Memory B cell (primary cell): Measurements from ENCODE around the gene NISCH.
"Not testable (repeated sequence)": the region's sequence is repeated elsewhere in the genome, so short reads cannot be mapped to it uniquely, and the experiment has no call there.

ENCODE experiments used
- ATAC-seq: fragments of 150-1000 bp; cut with Tn5 transposase; 2 replicates; pipeline ENCODE4 v1.10.0; 2021; ENCODE audit warnings: low read depth, mild to moderate bottlenecking, moderate library complexity
- DNase-seq, 2 donors: peaks; one replicate each; pipeline ENCODE4 v3.0.0; 2022; ENCODE audit warnings: low spot score in 2 of 2
- H3K27ac Mint-ChIP-seq: one replicate; pipeline ENCODE4 v1.8.0; 2022; ENCODE audit warnings: mild to moderate bottlenecking, moderate library complexity, mixed read lengths
- H3K27me3 Mint-ChIP-seq: one replicate; pipeline ENCODE4 v1.8.0; 2022; ENCODE audit warnings: mixed read lengths
- H3K36me3 Mint-ChIP-seq: one replicate; pipeline ENCODE4 v1.8.0; 2022; ENCODE audit warnings: mild to moderate bottlenecking, mixed read lengths
- H3K4me1 Mint-ChIP-seq: one replicate; pipeline ENCODE4 v1.8.0; 2022; ENCODE audit warnings: mixed read lengths
- H3K4me3 Mint-ChIP-seq: one replicate; pipeline ENCODE4 v1.8.0; 2022; ENCODE audit warnings: mild to moderate bottlenecking, moderate library complexity, mixed read lengths
- H3K9me3 Mint-ChIP-seq: one replicate; pipeline ENCODE4 v1.8.0; 2022; ENCODE audit warnings: mixed read lengths

NISCH gene

GRCh38 chr3:52520716-52521487 is 65.5 kb downstream of the NISCH start:
- no peaks in the 10 kb centered on the region for H3K9me3 Mint-ChIP-seq
- no peak for DNase-seq
- peaks cover 2% of the 10 kb centered on the region for H3K27me3 Mint-ChIP-seq
- H3K36me3 Mint-ChIP-seq: no peaks in the 10 kb centered on the region
- no peaks in the 10 kb centered on the region for H3K4me1 Mint-ChIP-seq
- H3K27ac Mint-ChIP-seq: no peak overlapping the region
- ATAC-seq: no peak
- H3K4me3 Mint-ChIP-seq: no peak overlapping the region

DNA sequence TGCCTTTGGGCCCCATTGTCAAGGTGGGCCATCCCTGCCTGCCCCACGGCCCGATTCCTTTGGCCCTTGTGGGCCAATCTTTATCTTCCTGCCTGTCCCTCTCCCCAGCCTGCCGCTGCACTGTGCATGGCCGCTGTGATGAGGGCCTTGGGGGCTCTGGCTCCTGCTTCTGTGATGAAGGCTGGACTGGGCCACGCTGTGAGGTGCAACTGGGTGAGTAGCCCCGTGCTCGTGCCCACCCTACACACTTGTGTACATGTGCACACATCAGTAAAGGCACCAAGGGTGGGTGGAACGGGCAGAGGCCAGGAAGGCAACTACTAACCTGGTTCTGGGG is 66.1 kb downstream of the NISCH start:
- Mint-ChIP-seq H3K9me3 (no peaks in the 10 kb centered on the region), H3K4me1 (no peaks in the 10 kb centered on the region), H3K27ac (no peak overlapping the region), H3K36me3 (no peaks in the 10 kb centered on the region), H3K4me3 (no peak overlapping the region), H3K27me3 (peaks cover 2% of the 10 kb centered on the region)
- ATAC-seq (no peak), DNase-seq (no peak)

DNA sequence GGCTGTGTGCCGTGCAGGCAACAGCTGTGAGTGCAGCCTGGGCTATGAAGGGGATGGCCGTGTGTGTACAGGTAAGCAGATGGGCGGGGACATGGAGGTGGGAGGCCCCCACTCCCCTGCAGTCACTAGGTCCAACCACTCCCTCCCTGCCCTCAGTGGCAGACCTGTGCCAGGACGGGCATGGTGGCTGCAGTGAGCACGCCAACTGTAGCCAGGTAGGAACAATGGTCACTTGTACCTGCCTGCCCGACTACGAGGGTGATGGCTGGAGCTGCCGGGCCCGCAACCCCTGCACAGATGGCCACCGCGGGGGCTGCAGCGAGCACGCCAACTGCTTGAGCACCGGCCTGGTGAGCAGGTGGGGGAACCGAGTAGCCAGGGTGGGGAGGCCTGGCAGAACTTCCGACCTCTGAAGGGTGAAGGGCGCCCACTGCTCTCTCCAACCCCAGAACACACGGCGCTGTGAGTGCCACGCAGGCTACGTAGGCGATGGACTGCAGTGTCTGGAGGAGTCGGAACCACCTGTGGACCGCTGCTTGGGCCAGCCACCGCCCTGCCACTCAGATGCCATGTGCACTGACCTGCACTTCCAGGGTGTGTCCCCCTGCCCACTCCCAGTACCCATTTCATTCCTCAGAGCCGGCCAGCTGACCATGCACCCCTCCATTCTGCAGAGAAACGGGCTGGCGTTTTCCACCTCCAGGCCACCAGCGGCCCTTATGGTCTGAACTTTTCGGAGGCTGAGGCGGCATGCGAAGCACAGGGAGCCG is 66.7 kb downstream of the NISCH start:
- Mint-ChIP-seq H3K4me3 (no peak overlapping the region), H3K9me3 (no peaks in the 10 kb centered on the region), H3K36me3 (no peaks in the 10 kb centered on the region), H3K27ac (no peak overlapping the region), H3K27me3 (no peaks in the 10 kb centered on the region), H3K4me1 (no peaks in the 10 kb centered on the region)
- DNase-seq: no peak
- no peak for ATAC-seq

- Mint-ChIP-seq H3K4me1 (no peaks in the 10 kb centered on the region), H3K27ac (no peak overlapping the region), H3K4me3 (no peak overlapping the region), H3K27me3 (no peaks in the 10 kb centered on the region), H3K36me3 (no peaks in the 10 kb centered on the region), H3K9me3 (no peaks in the 10 kb centered on the region)
- ATAC-seq (no peak), DNase-seq (no peak)
Measured at GRCh38 chr3:52522651-52523251, 67.3 kb downstream of the NISCH start.

DNA sequence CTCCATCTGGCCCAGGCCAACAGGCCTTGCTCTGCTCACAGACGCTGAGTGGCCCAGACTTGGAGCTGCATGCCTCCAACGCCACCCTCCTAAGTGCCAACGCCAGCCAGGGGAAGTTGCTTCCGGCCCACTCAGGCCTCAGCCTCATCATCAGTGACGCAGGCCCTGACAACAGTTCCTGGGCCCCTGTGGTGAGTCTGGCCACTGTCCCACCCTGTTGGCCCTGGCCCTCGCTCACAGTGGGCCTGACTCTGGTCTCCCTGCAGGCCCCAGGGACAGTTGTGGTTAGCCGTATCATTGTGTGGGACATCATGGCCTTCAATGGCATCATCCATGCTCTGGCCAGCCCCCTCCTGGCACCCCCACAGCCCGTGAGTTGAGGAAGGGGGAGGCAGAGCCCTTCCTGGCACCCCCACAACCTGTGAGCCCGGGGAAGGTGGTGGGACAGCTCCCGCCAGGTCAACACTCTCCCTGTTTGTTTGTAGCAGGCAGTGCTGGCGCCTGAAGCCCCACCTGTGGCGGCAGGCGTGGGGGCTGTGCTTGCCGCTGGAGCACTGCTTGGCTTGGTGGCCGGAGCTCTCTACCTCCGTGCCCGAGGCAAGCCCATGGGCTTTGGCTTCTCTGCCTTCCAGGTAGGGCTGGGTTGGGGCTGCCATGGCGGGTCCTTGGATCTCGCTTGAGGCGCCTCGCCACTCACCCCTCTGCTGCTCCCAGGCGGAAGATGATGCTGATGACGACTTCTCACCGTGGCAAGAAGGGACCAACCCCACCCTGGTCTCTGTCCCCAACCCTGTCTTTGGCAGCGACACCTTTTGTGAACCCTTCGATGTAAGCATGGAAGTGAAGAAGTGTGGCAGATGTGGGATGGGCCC is 68.2 kb downstream of the NISCH start:
- no peaks in the 10 kb centered on the region for H3K4me1 Mint-ChIP-seq
- no peak overlapping the region for H3K4me3 Mint-ChIP-seq
- H3K9me3 Mint-ChIP-seq: no peaks in the 10 kb centered on the region
- no peak overlapping the region for H3K27ac Mint-ChIP-seq
- DNase-seq (no peak), ATAC-seq (no peak)
- H3K36me3 Mint-ChIP-seq: no peaks in the 10 kb centered on the region
- no peaks in the 10 kb centered on the region for H3K27me3 Mint-ChIP-seq

DNA sequence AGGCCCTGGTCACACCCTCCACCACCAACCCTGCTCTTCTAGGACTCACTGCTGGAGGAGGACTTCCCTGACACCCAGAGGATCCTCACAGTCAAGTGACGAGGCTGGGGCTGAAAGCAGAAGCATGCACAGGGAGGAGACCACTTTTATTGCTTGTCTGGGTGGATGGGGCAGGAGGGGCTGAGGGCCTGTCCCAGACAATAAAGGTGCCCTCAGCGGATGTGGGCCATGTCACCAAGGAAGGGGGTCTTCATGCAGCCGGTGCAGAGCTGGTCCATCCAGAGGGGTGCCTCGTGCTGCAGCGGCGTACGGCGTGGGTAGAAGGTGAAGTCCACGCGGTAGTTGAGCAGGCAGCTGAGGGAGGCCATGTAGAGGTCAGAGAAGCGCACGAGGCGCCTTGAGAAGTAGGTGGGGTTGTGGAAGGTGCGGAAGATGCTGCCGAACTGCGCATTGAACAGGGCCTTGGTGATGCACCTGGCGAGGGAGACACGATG is 68.9 kb downstream of the NISCH start:
- H3K4me3 Mint-ChIP-seq: no peak overlapping the region
- DNase-seq (no peak), ATAC-seq (no peak)
- H3K27ac Mint-ChIP-seq: no peak overlapping the region
- H3K27me3 Mint-ChIP-seq: no peaks in the 10 kb centered on the region
- no peaks in the 10 kb centered on the region for H3K36me3 Mint-ChIP-seq
- H3K9me3 Mint-ChIP-seq: no peaks in the 10 kb centered on the region
- no peaks in the 10 kb centered on the region for H3K4me1 Mint-ChIP-seq

GRCh38 chr3:52524752-52525679 is 69.6 kb downstream of the NISCH start:
- H3K27me3 Mint-ChIP-seq: no peaks in the 10 kb centered on the region
- H3K4me3 Mint-ChIP-seq: no peak overlapping the region
- ATAC-seq (no peak), DNase-seq (no peak)
- H3K27ac Mint-ChIP-seq: no peak overlapping the region
- H3K4me1 Mint-ChIP-seq: no peaks in the 10 kb centered on the region
- no peaks in the 10 kb centered on the region for H3K9me3 Mint-ChIP-seq
- H3K36me3 Mint-ChIP-seq: no peaks in the 10 kb centered on the region

- ATAC-seq (no peak), DNase-seq (no peak)
- H3K27me3 Mint-ChIP-seq: no peaks in the 10 kb centered on the region
- no peaks in the 10 kb centered on the region for H3K36me3 Mint-ChIP-seq
- H3K4me3 Mint-ChIP-seq: no peak overlapping the region
- no peaks in the 10 kb centered on the region for H3K9me3 Mint-ChIP-seq
- H3K27ac Mint-ChIP-seq: no peak overlapping the region
- no peaks in the 10 kb centered on the region for H3K4me1 Mint-ChIP-seq
Measured at GRCh38 chr3:52525680-52526561, 70.5 kb downstream of the NISCH start.

- not testable (repeated sequence) for ATAC-seq, H3K4me1 Mint-ChIP-seq, H3K36me3 Mint-ChIP-seq, H3K4me3 Mint-ChIP-seq, DNase-seq, H3K27ac Mint-ChIP-seq, H3K9me3 Mint-ChIP-seq, H3K27me3 Mint-ChIP-seq
Measured at GRCh38 chr3:52526671-52527038, 71.3 kb downstream of the NISCH start.

DNA sequence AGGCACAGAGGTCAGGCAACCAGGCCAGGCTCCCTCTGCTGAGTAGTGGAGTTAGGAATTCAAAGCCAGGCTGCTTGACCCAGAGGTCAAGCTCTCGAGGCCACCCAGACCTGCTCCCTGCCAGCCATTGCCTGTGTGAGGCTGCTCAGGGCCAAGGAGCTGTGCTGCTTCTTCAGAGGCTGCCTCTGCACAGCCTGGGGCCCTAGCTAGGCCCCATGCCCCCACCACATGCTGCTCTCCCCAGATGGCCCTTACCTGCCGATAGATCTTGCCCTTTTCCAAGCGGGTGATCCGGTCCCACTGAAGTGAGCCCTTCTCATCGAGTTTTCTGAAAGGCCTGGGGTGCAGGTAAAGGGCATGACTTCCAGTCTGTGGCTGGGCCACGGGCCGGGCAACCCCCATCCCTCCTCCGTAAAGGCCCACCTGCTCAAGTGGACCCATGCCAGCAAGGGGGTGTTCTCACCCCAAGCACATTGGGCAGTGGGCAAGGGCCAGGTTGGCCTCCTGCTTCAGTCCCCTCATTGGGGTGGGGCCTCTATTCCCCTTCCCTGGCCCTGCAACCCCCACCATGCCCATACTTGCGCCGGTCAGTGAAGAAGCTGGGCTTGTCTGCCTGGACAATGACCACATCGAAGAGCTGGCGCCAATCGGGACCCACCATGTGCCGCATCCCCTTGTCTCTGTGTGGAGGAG is 71.8 kb downstream of the NISCH start:
- H3K27ac Mint-ChIP-seq: no peak overlapping the region
- H3K4me1 Mint-ChIP-seq: no peaks in the 10 kb centered on the region
- H3K36me3 Mint-ChIP-seq: no peaks in the 10 kb centered on the region
- H3K27me3 Mint-ChIP-seq: no peaks in the 10 kb centered on the region
- no peaks in the 10 kb centered on the region for H3K9me3 Mint-ChIP-seq
- DNase-seq: no peak
- no peak overlapping the region for H3K4me3 Mint-ChIP-seq
- ATAC-seq: no peak

GRCh38 chr3:52527732-52528585 is 72.6 kb downstream of the NISCH start:
- ATAC-seq (no peak), DNase-seq (no peak)
- peaks cover 4% of the 10 kb centered on the region for H3K4me1 Mint-ChIP-seq
- no peak overlapping the region for H3K27ac Mint-ChIP-seq
- H3K4me3 Mint-ChIP-seq: no peak overlapping the region
- no peaks in the 10 kb centered on the region for H3K36me3 Mint-ChIP-seq
- H3K27me3 Mint-ChIP-seq: no peaks in the 10 kb centered on the region
- no peaks in the 10 kb centered on the region for H3K9me3 Mint-ChIP-seq
